Activated CD4-positive, alpha-beta T cell treated with anti-CD3 and anti-CD28 coated beads, Interleukin-2, amount 50 U/mL, for 16 hours (primary cell): ENCODE results near the gene POLDIP3.
"Not testable (repeated sequence)": the region's sequence is repeated elsewhere in the genome, so short reads cannot be mapped to it uniquely, and the experiment has no call there.

Source experiments
- DNase-seq: peaks from one replicate; pipeline ENCODE4 v3.0.0-alpha.2; 2020

Gene POLDIP3

GRCh38 chr22:42619261-42620063 is 4.8 kb upstream of the POLDIP3 start:
- DNase-seq: no peak

GRCh38 chr22:42617155-42617983 is 2.7 kb upstream of the POLDIP3 start:
- no peak for DNase-seq

DNA sequence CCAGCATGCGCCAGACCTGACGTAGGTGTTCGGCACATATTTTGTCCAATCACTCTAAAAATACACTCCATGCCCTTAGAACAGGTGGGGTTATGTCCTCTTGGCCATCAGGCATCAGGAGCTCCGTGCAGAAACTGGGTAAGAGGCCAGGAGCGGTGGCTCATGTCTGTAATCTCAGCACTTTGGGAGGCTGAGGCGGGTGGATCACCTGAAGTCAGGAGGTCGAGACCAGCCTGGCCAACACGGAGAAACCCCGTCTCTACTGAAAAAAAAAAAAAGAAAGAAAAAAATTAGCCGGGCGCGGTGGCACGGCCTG is 1.1 kb upstream of the POLDIP3 start:
- not testable (repeated sequence) for DNase-seq

- DNase-seq: peak; percentile 98
Observed at GRCh38 chr22:42615092-42615859, 593 bp upstream of the POLDIP3 start.

DNA sequence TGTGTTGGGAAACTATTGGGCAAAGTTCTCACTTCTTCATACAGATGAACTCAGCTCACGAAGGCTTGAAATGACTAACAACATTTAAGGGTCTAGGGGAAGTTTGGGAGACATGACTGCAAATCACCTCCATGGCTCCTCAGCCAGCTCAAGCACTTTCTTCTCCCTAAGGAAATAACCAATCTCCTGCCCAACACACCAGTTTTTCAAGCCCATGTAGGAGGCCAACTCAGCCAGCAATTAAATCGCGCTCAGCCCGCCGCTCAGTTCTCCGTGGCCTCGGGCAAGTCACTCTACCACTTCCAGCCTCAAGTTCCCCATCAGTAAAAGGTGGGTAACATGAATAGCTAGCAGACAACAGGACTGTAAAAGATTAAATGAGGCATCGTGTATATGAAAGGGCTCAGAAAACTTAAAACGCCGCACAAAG is 796 bp downstream of the POLDIP3 start:
- peak; percentile 49 for DNase-seq

- no peak for DNase-seq
Observed at GRCh38 chr22:42612336-42612735, 2.3 kb downstream of the POLDIP3 start.

DNA sequence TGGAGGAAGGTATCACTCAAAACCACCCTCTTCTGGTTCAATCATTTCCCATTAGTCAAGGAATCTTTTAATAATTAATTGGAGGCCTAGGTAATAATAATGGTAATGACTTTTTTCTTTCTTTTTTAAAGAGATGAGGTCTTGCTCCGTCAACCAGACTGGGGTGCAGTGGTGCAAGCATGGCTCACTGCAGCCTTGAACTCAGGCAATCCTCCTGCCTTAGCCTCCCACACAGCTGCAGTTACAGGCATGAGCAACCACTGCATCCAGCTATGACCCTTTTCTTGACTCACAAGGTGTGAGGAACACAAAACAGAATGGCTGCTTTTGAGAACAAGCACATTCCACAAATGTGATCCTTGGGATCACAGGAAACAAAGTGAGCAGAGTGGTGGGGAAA is 3.6 kb downstream of the POLDIP3 start:
- DNase-seq: no peak

DNA sequence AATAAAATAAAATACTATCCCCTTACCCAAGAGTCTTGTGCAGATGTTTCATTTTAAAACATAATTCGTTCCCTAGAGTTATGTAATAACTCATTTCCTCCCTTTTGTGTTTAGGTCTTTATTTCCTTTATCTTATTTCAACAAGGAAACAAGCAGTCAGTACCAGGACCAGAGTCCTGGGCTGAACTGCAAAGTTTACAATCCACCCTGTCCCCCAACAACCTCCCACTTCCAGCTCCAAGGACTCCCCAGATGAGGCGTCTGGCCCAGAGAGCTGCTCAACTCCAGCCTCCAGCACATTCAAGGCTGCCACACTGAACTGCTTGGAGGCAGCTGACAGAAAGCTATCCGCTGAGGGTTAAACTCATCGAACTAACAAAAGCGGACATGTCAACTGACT is 4.5 kb downstream of the POLDIP3 start:
- no peak for DNase-seq

DNA sequence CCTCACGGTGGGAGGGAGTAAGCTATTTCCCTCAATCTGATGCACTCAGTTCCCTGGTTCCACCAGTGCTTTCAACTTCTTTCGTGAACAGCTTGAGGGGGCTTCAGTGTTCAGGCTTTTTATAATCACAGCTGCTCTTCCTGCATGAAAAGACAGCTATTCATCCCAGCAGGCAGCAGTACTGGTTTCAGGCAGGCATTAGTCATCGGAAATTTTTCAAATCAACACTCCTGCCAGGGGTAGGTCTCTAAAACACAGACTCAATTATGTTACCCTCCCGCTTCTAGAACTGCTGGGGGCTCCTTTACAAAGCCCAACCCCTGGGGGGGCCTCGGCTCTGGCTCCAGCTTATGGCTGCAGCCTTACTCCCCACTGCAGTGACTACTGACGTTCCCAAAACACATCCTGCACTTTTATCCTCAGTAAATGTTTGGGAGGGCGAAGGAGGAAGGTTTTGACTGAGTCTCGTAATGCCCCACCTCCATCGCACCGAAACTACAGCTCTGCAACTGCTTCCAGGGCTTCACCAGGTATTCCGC is 5.8 kb downstream of the POLDIP3 start:
- DNase-seq: no peak

GRCh38 chr22:42608136-42608822 is 6.4 kb downstream of the POLDIP3 start:
- no peak for DNase-seq

DNA sequence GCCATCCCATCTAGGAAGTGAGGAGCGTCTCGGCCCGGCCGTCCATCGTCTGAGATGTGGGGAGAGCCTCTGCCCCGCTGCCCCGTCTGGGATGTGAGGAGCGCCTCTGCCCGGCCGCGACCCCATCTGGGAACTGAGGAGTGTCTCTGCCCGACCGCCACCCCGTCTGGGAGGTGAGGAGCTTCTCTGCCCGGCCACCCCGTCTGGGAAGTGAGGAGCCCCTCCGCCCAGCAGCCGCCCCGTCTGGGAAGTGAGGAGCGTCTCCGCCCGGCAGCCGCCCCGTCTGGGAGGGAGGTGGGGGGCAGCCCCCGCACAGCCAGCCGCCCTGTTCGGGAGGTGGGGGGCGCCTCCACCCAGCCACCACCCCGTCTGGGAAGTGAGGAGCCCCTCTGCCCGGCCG is 7.0 kb downstream of the POLDIP3 start:
- DNase-seq: not testable (repeated sequence)

DNA sequence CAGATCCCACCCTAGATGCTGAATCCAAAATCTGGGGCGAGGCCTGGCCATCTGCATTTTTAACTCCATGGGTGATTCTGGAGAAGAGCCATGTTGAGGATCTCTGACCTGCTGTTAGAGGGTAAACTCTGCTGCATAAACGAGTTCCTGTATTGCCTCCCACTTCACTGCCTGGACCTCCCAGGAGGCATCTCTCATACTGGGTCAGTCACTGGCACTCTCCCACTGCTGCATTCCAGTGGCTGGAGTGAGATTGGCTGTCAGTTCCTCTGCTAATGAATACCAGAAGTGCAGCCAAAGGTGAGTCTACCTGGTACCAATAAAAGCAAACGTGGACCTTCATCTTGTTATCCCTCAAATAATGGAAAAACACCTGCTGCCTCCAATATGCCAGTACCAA is 10.3 kb downstream of the POLDIP3 start:
- no peak for DNase-seq

DNA sequence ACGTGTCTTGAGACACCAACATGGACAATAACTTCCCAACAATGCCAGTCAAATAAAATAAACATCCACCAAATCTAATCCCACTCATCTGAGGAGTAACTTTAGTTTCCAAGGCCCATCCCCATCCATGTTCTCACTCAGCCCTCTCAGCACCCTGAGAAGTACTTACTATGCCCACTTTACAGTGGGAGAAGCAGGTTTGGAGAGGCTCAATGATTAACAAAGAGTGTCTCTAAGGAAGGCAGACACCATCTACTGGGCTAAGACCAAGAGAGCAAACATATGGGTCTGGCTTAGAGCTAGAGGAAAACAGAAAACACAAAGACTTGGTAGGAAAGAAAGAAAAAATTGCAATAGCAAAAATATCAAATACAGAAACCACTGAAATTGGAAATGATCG is 11.3 kb downstream of the POLDIP3 start:
- no peak for DNase-seq

GRCh38 chr22:42602470-42602869 is 12.2 kb downstream of the POLDIP3 start:
- DNase-seq: no peak

- no peak for DNase-seq
Observed at GRCh38 chr22:42601879-42602465, 12.7 kb downstream of the POLDIP3 start.

DNA sequence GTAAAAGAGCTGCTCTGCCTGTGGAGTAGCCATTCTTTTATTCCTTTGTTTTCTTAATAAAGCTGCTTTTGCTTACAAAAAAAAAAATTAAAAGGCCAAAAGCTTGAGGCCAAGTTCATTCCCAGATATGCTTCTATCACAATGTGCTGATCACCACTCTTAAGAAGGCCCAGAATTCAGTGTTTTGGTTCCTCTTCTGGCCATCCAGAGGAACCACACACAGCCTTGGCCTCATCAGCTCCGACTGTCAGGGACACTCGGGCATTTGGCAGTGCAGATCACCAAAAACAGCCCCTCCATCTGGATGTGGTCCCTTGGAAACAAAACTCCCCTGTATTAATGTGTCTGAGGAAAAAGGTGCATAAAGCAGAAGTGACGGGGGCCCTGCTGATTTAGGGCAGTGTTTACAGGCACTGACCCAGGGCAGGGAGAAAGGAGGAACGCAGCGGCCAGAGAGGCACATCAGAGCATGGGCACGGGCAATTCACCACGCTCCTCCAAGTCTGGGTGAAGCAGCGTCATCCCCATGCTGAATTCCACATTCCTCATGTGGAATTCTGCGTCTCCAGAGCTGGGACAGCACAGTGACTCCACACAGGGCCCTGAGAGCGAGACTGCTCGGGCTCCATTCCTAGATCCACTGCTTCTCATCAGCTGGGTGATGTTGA is 17.7 kb downstream of the POLDIP3 start:
- DNase-seq: no peak

DNA sequence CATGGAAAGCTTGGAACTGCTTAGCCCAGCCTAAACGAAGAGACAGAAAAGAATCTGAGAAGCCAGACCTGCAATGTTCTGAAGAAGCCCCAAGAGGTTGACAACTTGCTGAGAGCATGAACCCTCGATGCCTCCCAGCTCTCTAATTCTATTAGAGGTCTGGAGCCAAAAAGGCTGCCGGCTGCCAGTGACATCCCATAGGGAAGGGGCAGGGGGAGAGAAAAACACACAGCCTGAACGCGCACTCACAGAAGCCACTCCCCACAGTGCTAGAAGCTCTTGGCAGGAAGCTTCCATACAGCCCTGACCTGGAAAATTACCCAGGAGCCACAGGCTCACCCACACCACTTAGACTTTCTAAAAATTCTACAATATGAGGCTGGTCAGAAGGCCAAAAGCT is 18.3 kb downstream of the POLDIP3 start:
- DNase-seq: no peak

DNA sequence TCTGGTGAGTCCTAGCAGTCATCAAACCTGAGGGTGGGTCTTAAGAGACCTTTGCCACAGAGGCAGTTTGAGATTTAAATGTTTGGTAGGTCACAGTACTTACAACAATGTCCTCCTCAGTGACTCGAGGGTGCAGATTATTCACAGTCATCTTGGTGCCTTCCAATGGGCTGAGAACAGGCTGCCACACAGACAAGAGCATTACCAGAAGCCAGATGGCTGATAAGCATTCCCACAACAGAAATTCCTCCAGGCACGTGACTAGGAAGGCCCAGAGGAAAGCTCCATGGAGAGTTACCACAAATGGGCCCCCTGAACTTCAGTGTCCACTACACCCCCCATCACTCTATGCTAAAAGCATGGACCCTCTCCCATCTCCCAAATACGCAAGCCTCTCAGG is 19.2 kb downstream of the POLDIP3 start:
- no peak for DNase-seq

DNA sequence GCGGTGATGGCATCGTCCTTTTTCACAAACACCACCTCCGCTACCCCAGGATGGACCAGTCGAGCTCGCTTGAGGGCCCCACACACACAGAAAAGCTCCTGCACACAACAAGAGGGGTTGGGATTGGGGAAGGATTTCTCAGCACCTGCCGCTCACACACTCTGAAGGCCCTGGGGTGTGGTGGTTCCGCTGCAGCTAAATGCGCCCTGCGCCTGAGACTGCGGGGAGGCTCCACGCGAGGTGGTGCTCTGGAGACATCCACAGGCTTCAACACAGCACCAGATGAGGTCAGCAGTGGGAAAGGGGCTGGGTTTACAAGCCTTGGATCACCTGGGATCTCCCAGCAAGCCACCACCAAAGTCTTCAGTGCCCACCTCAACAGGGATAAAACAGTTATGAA is 22.7 kb downstream of the POLDIP3 start:
- no peak for DNase-seq

DNA sequence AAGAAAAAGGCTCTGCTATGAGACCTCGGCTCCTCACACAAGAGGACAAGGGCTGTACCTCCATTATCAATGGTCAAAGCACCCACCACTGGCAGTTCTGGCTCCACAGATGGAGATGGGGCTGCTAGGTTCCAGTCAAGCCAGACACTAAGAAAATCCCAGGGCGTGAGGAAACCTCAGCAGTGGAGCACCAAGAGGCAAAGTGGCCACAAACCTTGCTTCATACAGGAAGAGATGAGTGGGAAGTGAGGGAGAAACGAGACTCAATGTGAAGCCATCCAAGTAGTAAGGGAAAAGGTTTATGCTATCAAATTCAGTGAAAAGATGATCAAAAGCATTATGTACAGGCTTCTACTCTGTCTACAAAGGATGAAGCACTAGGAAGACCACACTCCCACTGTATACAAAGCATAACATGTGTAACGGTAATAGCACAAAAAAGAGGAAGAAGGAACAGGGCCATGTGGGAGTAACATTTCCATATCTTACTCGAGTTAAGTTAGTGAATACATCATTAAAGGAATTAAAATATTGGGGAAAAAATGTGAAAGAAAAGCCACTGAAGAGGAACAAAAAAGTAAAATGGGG is 27.0 kb downstream of the POLDIP3 start:
- DNase-seq: no peak

DNA sequence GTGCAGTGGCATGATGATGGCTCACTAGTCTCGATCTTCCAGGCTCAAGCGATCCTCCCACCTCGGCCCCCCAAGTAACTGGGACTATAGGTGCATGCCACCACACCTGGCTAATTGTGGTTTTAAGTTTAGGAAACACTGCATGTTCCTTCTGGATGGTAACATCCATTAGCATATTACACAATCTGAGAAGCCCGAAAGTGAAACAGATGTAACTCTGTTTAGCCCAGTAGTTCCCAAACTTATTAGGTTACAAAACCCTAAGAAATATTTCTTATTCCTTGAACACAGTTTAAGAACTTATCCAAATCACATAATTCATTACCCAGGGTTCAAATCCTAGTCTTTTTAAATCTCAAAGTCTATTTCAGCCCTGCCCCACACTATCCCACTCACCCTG is 28.3 kb downstream of the POLDIP3 start:
- no peak for DNase-seq
